LHCN-M2 (cell line): ENCODE data around the gene NDUFA6. TPM values are rescaled to one million over a fixed set of nuclear protein-coding genes. Genes with fewer than 3 reads are reported as not detected.
"Not testable (repeated sequence)": the region's sequence is repeated elsewhere in the genome, so short reads cannot be mapped to it uniquely, and the experiment has no call there.

Experiments used
- DNase-seq: peaks from one replicate; pipeline ENCODE4 v3.0.0-alpha.2; 2012; ENCODE audit warnings: low read depth
- total RNA-seq: library from RNA; depleted of rRNA; stranded (reverse); fragments of >200 nt; gene quantifications from 2 replicates; pipeline ENCODE4 v1.2.3, GENCODE V29; 2014

NDUFA6 gene
- total RNA-seq, 1 experiment from 2014 or later: 81.9 TPM

DNA sequence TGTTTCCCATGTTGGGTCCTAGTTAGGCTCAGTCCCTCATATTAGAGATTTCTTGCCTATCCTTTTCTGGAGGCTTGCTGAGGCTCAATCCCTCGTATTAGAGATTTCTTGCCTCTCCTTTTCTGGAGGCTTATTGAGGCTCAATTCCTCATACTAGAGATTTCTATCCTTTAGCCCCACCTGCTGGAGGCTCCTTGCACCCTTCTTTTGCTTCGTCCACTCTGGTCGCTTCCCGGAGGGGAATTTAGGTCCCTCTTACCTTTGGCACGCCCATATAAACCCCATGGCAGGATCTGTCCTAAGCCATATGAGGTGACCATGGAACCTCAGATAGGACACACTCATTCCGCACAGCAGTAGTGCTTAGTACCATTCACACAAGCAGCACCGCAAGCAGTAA is 24.1 kb upstream of the NDUFA6 start:
- no peak for DNase-seq

DNA sequence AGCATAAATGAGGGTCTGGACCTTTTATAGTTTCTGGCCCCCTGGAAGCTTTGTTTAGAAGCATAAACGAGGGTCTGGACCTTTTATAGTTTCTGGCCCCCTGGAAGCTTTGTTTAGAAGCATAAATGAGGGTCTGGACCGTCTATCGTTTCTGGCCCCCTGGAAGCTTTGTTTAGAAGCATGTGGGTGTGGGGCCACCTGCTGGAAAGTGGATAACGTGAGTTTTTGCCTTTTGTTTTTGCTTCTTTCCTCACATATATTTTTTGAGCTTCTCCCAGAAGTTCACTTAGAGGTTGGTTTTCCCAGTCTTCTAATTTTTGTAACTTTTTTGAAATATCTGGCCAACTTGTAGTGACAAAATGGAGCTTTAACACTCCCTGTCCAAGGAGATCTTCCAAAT is 22.2 kb upstream of the NDUFA6 start:
- not testable (repeated sequence) for DNase-seq

DNA sequence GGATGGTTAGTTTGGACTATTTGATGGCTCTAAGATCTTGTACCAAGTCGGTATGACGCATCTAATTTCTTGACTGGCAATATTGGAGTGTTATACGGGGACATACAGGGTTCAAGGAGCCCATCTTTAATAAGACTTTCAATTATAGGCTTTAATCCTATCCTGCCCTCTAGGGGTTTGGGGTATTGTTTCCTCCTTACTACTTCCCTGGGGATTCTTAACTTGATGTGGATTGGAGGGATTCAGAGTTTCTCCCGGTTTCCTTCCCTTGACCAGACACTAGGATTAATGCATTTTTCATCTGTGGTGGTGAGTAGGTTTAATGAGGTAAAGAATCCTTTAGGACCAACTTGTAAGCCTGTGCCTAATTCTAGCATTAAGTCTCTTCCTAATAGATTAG is 21.2 kb upstream of the NDUFA6 start:
- no peak for DNase-seq

DNA sequence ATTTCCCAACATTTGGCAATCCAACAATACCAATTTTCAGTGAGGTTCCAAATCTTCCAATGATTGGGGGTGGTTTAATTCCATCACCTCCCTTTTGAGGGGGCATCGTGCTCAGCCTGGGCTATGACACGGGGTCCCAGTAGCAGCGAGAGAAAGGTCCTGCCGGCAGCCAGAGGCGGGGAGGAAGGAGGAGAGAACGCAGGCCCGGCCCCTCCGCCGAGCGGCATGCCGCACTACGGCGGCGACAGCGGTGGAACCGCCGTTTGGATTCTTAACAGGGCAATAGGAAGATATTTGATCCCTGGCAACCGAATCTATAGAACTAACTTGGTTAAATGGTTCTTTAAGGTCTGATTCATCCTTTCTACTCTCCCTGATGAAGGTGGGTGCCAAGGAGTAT is 18.3 kb upstream of the NDUFA6 start:
- DNase-seq: no peak

- not testable (repeated sequence) for DNase-seq
Measured at GRCh38 chr22:42104332-42104860, 13.8 kb upstream of the NDUFA6 start.

- DNase-seq: no peak
Measured at GRCh38 chr22:42101199-42101598, 10.6 kb upstream of the NDUFA6 start.

- DNase-seq: no peak
Measured at GRCh38 chr22:42091455-42091782, 847 bp upstream of the NDUFA6 start.

DNA sequence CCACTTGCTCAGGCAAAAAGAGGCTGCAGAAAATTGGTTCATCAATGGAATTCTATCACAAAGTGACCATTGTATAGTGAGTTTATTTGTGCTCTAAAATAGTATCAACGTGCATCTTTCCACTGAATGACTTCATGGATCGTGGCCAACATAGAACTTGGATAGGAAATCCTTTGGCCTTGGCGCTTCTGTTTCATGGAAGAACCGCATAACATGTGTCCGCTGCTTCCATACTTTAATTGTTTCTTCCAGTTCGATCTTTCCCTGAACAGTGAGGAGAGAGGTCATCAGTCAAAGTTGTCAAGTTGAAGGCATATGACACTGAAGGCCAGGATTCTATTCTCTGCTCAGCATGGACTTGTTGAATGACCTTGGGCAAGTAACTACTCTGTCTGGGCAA is 4.5 kb downstream of the NDUFA6 start:
- DNase-seq: no peak

DNA sequence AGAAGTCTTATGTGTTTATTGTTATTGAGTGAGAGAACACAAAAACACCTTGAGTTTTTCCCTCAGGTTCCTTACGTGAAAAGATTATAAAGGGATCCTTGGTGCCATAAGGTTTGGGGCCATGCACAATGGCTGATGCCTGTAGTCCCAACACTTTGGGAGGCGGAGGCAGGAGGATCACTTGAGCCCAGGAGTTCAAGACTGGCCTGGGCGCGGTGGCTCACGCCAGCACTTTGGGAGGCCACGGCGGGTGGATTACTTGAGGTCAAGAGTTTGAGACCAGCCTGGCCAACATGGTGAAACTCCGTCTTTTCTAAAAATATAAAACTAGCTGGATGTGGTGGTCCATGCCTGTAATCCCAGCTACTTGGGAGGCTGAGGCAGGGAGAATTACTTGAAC is 5.7 kb downstream of the NDUFA6 start:
- no peak for DNase-seq

DNA sequence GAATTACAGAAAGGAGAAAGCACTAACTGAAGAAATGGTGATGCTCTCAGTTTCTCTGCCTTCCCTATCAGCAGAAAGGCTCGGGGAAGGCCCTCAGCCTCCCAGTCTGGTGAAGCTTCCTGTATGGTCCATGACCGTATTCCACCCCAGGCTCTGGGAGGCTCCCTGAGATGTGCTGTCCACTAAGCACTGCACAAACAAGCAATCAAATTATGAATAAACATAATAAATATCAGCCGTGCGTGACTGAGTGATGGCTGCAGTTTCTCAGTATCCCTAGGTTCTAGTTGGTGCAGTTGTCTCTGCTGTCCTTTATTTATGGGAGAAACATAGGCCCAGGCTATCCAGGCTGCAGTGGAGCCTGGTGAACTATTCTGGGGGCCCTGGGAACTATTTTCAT is 7.5 kb downstream of the NDUFA6 start:
- DNase-seq: no peak

DNA sequence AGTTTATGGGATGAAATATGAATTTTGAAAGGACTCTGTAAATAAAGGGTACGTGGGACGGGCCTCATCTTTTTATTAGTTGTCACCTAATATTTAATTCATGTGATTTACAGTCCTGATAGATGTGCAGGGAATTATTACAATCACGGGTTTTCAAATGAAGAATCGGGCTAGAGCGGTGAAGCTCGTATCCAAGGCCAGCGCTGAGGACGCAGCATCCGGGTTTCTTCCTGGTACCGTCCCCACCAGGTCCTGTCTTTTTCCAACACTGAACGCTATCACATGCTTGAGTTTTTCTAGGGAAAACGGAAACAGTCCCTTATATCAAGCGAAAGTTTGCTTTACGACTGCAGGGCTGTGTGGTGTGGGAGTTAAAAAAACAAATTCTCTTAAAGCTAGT is 10.3 kb downstream of the NDUFA6 start:
- DNase-seq: peak; percentile 35

GRCh38 chr22:42079319-42080251 is 11.0 kb downstream of the NDUFA6 start, which contains the start of gene SMDT1:
Gene SMDT1, plus strand, starts transcription at chr22:42079700. Its CDS starts 69 bp downstream, at chr22:42079769.
- peak; percentile 97 for DNase-seq

- DNase-seq: no peak
Measured at GRCh38 chr22:42078469-42079318, 11.9 kb downstream of the NDUFA6 start.

DNA sequence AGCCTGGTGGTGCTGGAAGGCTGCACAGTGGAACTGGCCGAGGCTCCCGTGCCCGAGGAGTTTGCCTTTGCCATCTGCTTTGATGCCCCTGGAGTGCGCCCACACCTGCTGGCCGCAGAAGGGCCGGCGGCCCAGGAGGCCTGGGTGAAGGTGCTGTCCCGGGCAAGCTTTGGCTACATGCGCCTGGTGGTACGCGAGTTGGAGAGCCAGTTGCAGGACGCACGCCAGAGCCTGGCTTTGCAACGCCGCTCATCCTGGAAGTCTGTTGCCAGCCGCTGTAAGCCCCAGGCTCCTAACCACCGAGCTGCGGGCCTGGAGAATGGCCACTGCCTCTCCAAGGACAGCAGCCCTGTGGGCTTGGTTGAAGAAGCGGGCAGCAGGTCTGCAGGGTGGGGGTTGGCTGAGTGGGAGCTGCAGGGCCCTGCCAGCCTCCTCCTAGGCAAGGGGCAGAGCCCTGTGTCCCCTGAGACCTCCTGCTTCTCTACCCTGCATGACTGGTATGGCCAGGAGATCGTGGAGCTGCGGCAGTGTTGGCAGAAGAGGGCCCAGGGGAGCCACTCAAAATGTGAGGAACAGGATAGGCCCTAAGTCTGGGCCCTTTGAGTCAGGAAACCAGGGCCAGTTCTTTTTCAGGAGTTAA is 13.0 kb downstream of the NDUFA6 start:
- DNase-seq: no peak

GRCh38 chr22:42076764-42077485 is 13.6 kb downstream of the NDUFA6 start:
- no peak for DNase-seq

DNA sequence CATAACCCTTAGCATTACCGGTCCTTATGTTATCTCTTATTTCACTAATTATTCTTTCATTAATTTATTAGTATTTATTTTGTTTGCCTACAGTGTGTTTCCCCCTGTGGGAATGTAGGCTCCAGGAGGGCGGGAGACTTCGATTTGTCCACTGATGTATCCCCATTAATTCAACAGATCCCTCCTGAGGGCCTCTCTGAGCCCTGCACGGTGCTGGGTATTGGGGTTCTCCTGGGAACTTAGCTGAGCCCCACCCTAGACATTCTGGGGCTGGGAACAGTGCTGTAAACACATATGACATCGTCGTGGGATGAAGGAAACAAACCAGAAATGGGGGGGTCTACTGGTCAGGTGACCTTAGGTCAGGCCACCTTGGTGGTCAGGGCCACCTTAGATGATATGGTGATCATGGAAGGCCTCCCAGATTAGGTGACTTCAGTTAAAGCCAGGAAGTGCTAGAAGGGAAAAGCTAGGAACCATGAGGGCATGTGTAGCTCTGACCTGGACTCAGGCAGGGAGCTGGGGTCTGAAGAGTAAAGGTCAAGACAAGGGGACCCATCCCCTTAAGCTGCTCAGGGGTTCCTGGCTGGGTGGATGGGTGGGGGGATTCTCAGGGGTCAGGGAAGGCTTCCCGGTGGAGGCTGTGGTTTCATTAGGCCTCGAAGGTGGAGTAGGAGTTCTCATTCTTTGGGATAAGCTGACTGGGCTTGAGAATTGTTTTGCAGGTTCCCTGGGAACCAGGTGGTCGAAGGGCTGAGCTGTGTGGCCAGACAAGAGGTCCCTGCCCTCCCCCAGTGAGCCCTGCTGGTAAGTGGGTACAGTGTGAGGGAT is 15.5 kb downstream of the NDUFA6 start:
- no peak for DNase-seq

- DNase-seq: peak; percentile 36
Measured at GRCh38 chr22:42074132-42074811, 16.3 kb downstream of the NDUFA6 start, which contains the start of gene PHETA2. Gene PHETA2, plus strand, starts transcription at chr22:42074248. Its CDS starts 3,046 bp downstream, at chr22:42077294.

GRCh38 chr22:42073621-42074041 is 16.9 kb downstream of the NDUFA6 start:
- DNase-seq: no peak

DNA sequence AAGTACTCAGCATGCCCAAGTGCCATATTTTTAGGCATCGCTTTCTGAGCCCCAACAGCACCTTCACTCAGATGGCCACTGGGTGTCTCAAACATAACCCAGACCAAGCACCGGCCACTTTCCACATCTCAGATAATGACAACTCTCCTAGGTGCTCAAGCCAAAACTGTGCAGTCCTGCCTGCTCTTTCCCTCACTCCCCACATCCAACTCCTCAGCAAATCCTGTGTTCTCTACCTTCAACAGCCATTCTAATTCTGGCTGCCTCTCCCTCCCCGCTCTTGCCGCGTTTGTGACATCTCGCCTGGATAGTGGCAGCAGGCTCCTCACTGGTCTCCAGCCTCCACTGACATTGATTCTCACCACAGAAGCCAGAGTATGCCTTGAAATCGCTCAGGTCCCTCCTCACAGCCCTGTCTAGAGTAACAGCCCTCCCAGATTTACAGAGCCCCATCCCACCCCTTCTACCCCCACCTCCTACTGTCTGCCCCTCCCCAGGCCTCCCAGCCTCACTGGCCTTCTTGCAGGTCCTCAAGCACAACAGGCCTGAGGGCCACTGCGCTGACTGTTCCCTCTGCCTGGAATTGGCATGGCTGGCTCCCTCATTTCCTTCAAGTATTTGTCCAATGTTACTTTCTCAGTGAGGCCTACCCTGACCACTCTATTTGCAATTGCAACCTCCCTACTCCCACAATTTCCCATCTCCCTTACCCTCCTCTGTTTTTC is 17.8 kb downstream of the NDUFA6 start:
- no peak for DNase-seq
